MM.1S (cell line): ENCODE data around the gene RAB27B.

ENCODE experiments used
- DNase-seq: peaks from one replicate; pipeline ENCODE4 v3.0.0-alpha.2; 2015
- H2AFZ ChIP-seq: fragments of 300-600 bp; sonication (generic); 2 replicates; pipeline ENCODE4 v1.6.0; 2016; ENCODE audit warnings: antibody characterized with exemption, low read length
- H3F3A ChIP-seq: fragments of 300-600 bp; sonication (generic); 2 replicates; pipeline ENCODE4 v1.6.1; 2016; ENCODE audit warnings: mild to moderate bottlenecking, antibody characterized with exemption, low read length, moderate library complexity, mixed read lengths; ENCODE audit not compliant: insufficient read depth
- H3K27ac ChIP-seq: fragments of 300-600 bp; sonication (generic); 2 replicates; pipeline ENCODE4 v1.5.1; 2016; ENCODE audit warnings: mild to moderate bottlenecking, low read length
- H3K27me3 ChIP-seq: fragments of 300-600 bp; sonication (generic); replicated peaks from 2 replicates; pipeline ENCODE4 v1.6.0; 2016; ENCODE audit warnings: low read length; ENCODE audit not compliant: insufficient read depth
- H3K36me3 ChIP-seq: fragments of 300-600 bp; sonication (generic); replicated peaks from 2 replicates; pipeline ENCODE4 v1.6.1; 2016; ENCODE audit warnings: mild to moderate bottlenecking, low read length, mixed read lengths; ENCODE audit not compliant: insufficient read depth
- H3K4me1 ChIP-seq: fragments of 300-600 bp; sonication (generic); 2 replicates; pipeline ENCODE4 v1.6.1; 2016; ENCODE audit warnings: low read length, mixed read lengths
- H3K4me2 ChIP-seq: fragments of 300-600 bp; sonication (generic); 2 replicates; pipeline ENCODE4 v1.6.0; 2016; ENCODE audit warnings: low read depth, low read length
- H3K4me3 ChIP-seq: fragments of 300-600 bp; sonication (generic); 2 replicates; pipeline ENCODE4 v1.5.1; 2016; ENCODE audit warnings: low read length, mixed read lengths
- H3K79me2 ChIP-seq: fragments of 300-600 bp; sonication (generic); 2 replicates; pipeline ENCODE4 v1.6.1; 2016; ENCODE audit warnings: mixed run types, low read length, mixed read lengths
- H3K9ac ChIP-seq: fragments of 300-600 bp; sonication (generic); 2 replicates; pipeline ENCODE4 v1.6.1; 2016; ENCODE audit warnings: low read length, mixed read lengths
- H3K9me2 ChIP-seq: fragments of 300-600 bp; sonication (generic); replicated peaks from 2 replicates; pipeline ENCODE4 v1.6.1; 2016; ENCODE audit warnings: mild to moderate bottlenecking, low read length, mixed read lengths; ENCODE audit not compliant: insufficient read depth
- H3K9me3 ChIP-seq: fragments of 300-600 bp; sonication (generic); replicated peaks from 2 replicates; pipeline ENCODE4 v1.6.1; 2016; ENCODE audit warnings: mild to moderate bottlenecking, low read length, mixed read lengths; ENCODE audit not compliant: insufficient read depth
- H4K20me1 ChIP-seq: fragments of 300-600 bp; sonication (generic); 2 replicates; pipeline ENCODE4 v1.6.1; 2016; ENCODE audit warnings: mild to moderate bottlenecking, low read length, moderate library complexity, mixed read lengths; ENCODE audit not compliant: insufficient read depth
- EZH2 ChIP-seq: fragments of 300-600 bp; sonication (generic); optimal IDR thresholded peaks from 2 replicates; pipeline ENCODE3; 2017; ENCODE audit warnings: low read depth, mild to moderate bottlenecking, antibody characterized with exemption, low read length, mixed read lengths
- EZH2phosphoT487 ChIP-seq: fragments of 300-600 bp; sonication (generic); IDR thresholded peaks from 2 replicates; pipeline ENCODE4 v1.6.1; 2018; ENCODE audit warnings: antibody characterized with exemption, low read length
- TF ChIP-seq, protein P1 (sequence below): fragments of 300-600 bp; sonication (generic); IDR thresholded peaks from 2 replicates; pipeline ENCODE4 v1.5.1; 2016; ENCODE audit warnings: antibody characterized with exemption, low read length, mixed read lengths

The RAB27B gene

DNA sequence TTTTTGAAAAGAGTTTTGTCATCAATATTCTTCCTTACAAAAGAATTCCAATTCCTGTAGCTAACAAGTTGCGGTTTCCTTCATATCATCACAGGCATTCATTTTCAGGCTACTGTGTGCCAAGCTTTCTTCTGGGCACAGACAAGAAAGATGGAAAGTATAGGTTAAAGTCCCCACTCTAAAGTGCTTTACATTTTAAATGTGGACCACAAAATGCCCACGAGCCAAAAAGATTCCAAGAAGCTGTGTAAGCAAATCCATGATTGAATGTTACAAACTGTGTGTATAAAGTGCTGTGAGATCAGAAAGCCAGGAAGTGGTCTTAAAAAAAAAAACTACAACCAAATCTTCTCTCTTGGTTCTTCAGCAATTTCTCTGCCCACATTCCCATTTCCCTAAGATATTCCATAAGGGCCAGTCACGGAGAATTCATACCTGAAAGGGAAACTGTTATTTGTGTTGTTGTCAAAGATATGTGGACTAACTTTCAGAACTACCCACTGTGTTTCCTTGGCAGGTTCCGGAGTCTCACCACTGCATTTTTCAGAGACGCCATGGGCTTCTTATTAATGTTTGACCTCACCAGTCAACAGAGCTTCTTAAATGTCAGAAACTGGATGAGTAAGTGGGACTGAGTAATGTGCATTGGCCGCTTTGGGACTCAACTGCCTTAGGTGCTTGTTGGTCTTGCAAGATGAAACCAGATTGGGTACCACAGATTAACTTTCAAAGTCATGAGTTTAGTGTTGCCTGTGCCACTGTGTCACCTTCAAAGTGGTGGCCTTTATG is 55.7 kb downstream of the RAB27B start:
- no peaks in the 10 kb centered on the region for H4K20me1 ChIP-seq
- H3K27ac ChIP-seq, result no peak overlapping the region
- no peaks in the 10 kb centered on the region for H3F3A ChIP-seq
- no peaks in the 10 kb centered on the region for H3K79me2 ChIP-seq
- H3K9me3 ChIP-seq, result no peaks in the 10 kb centered on the region
- DNase-seq, result no peak
- no peak overlapping the region for H2AFZ ChIP-seq
- H3K36me3 ChIP-seq, result no peaks in the 10 kb centered on the region
- H3K4me2 ChIP-seq, result no peak overlapping the region
- no peaks in the 10 kb centered on the region for H3K27me3 ChIP-seq
- TF ChIP-seq EZH2phosphoT487 (no peak), EZH2 (no peak)
- no peak overlapping the region for H3K4me3 ChIP-seq
- H3K9me2 ChIP-seq, result no peaks in the 10 kb centered on the region
- H3K4me1 ChIP-seq, result no peaks in the 10 kb centered on the region
- H3K9ac ChIP-seq, result no peak overlapping the region

DNA sequence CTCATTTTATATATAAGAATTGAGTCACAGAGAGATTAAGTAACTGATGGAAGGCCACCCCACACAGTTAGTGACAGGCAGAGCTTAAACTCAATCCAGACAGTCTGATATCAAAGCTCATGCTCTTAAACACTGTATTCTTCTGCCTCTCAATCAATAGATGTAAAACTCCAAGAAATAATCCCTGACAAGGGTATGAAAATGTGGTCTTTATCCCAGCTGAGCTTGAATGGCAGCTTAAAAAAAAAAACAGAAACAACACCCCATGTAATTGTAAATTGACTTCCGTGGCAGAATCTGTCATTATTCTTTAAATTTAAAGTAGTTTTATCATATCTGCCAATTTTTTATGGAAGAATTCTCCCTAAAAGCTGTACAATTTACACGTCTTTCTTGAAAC is 60.1 kb downstream of the RAB27B start:
- DNase-seq, result no peak
- no peak overlapping the region for H3K27ac ChIP-seq
- H3K4me3 ChIP-seq, result no peak overlapping the region
- H3K4me1 ChIP-seq, result no peaks in the 10 kb centered on the region
- H4K20me1 ChIP-seq, result no peaks in the 10 kb centered on the region
- no peaks in the 10 kb centered on the region for H3K9me3 ChIP-seq
- no peak for TF ChIP-seq EZH2
- TF ChIP-seq, protein P1, sequence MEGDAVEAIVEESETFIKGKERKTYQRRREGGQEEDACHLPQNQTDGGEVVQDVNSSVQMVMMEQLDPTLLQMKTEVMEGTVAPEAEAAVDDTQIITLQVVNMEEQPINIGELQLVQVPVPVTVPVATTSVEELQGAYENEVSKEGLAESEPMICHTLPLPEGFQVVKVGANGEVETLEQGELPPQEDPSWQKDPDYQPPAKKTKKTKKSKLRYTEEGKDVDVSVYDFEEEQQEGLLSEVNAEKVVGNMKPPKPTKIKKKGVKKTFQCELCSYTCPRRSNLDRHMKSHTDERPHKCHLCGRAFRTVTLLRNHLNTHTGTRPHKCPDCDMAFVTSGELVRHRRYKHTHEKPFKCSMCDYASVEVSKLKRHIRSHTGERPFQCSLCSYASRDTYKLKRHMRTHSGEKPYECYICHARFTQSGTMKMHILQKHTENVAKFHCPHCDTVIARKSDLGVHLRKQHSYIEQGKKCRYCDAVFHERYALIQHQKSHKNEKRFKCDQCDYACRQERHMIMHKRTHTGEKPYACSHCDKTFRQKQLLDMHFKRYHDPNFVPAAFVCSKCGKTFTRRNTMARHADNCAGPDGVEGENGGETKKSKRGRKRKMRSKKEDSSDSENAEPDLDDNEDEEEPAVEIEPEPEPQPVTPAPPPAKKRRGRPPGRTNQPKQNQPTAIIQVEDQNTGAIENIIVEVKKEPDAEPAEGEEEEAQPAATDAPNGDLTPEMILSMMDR, result no peak
- no peak for TF ChIP-seq EZH2phosphoT487
- no peak overlapping the region for H3K4me2 ChIP-seq
- H3K9me2 ChIP-seq, result no peaks in the 10 kb centered on the region
- H3K79me2 ChIP-seq, result no peaks in the 10 kb centered on the region
- H3K36me3 ChIP-seq, result no peaks in the 10 kb centered on the region
- no peaks in the 10 kb centered on the region for H3K27me3 ChIP-seq
- no peak overlapping the region for H3K9ac ChIP-seq
- H2AFZ ChIP-seq, result no peak overlapping the region
- H3F3A ChIP-seq, result no peaks in the 10 kb centered on the region

DNA sequence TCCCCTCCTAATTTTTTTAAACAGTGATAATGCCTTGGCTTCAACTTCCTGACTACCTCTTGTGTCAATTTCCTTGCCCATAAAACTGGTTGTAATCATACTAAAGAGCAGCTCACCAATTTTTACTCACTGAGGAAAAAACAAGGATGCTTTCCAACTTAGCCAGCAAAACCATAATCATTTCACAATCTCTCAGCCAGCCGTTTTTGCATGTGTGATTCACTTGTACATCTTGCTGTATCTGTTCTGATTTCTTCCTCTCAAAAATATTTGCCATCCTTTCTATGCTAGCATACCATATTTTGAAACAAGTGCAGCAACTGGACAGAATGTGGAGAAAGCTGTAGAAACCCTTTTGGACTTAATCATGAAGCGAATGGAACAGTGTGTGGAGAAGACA is 60.7 kb downstream of the RAB27B start:
- Histone ChIP-seq H3K4me3 (no peak overlapping the region), H3K36me3 (no peaks in the 10 kb centered on the region), H4K20me1 (no peaks in the 10 kb centered on the region), H3K27me3 (no peaks in the 10 kb centered on the region), H3K79me2 (no peaks in the 10 kb centered on the region), H3K27ac (no peak overlapping the region), H3K9me3 (no peaks in the 10 kb centered on the region), H3K4me1 (no peaks in the 10 kb centered on the region), H3K9me2 (no peaks in the 10 kb centered on the region), H2AFZ (no peak overlapping the region), H3K4me2 (no peak overlapping the region), H3F3A (no peaks in the 10 kb centered on the region), H3K9ac (no peak overlapping the region)
- TF ChIP-seq EZH2phosphoT487, result no peak
- TF ChIP-seq, protein P1, result no peak
- no peak for TF ChIP-seq EZH2
- DNase-seq, result no peak

DNA sequence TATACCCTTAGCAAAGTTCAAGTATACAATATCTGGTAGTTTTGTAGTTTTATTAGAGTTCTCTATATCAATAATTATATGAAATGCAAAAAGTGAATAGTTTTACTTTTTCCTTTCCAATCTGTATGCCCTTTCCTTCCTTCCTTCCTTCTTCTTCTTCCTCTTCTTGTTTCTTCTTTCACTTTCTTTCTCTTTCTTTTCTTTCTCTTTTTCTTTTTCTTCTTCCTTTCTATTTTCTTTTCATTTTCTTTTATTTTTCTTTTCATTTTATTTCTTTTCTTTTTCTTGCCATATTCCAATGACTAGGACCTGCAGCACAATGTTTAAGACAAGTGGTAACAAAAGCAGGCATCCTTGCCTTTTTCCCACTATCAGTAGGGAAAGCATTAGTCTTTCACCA is 71.2 kb downstream of the RAB27B start:
- H3K9me3 ChIP-seq, result no peaks in the 10 kb centered on the region
- H2AFZ ChIP-seq, result no peak overlapping the region
- no peaks in the 10 kb centered on the region for H3K36me3 ChIP-seq
- no peaks in the 10 kb centered on the region for H3F3A ChIP-seq
- no peak overlapping the region for H3K4me3 ChIP-seq
- no peaks in the 10 kb centered on the region for H3K4me1 ChIP-seq
- no peaks in the 10 kb centered on the region for H3K27me3 ChIP-seq
- no peaks in the 10 kb centered on the region for H3K79me2 ChIP-seq
- H3K9me2 ChIP-seq, result no peaks in the 10 kb centered on the region
- H3K9ac ChIP-seq, result no peak overlapping the region
- no peak overlapping the region for H3K27ac ChIP-seq
- TF ChIP-seq EZH2phosphoT487 (no peak), EZH2 (no peak)
- TF ChIP-seq, protein P1, result no peak
- H3K4me2 ChIP-seq, result no peak overlapping the region
- DNase-seq, result no peak
- no peaks in the 10 kb centered on the region for H4K20me1 ChIP-seq
